H1 (cell line): ENCODE results near the gene GRID2. TPM values are rescaled to one million over a fixed set of nuclear protein-coding genes. Genes with fewer than 3 reads are reported as not detected.

Experiments used
- GTF2F1 ChIP-seq: IDR thresholded peaks from 2 replicates; pipeline ENCODE4 v1.6.1; 2012; ENCODE audit warnings: low read depth, low read length, improper control_type of control experiment, borderline replicate concordance
- KDM4A ChIP-seq: IDR thresholded peaks from one replicate; pipeline ENCODE4 v1.7.1; 2012; ENCODE audit warnings: low read depth, mild to moderate bottlenecking, moderate library complexity, low read length, inconsistent platforms; ENCODE audit not compliant: severe bottlenecking
- SIN3A ChIP-seq, 2 experiments: IDR thresholded peaks in 1 of 2; conservative IDR thresholded peaks in 1 of 2; 2 replicates each; pipeline ENCODE4 v1.6.1; 2011 to 2012; ENCODE audit warnings: low read length in 2 of 2, improper control_type of control experiment in 1 of 2, low read depth in 1 of 2, mild to moderate bottlenecking in 1 of 2
- SP4 ChIP-seq: IDR thresholded peaks from 2 replicates; pipeline ENCODE4 v1.6.1; 2012; ENCODE audit warnings: low read length, inconsistent platforms
- polyA plus RNA-seq, 7 experiments: library from polyadenylated mRNA; depleted of rRNA in 3 of 7; stranded (reverse) in 5 of 7; unstranded in 2 of 7; fragments of >200 nt in 5 of 7; fragments of 200-250 nt in 2 of 7; gene quantifications; 1 replicate in 5 of 7; 2 replicates in 1 of 7; 4 replicates in 1 of 7; pipeline versions ENCODE4 v1.2.1 to v1.2.3, GENCODE V29; 2011 to 2013; ENCODE audit warnings: missing spikeins in 2 of 7, mixed read lengths in 2 of 7
- total RNA-seq: library from RNA; stranded (reverse); fragmentation: NEBNext Ultra II Directional; extraction: Animal tissue kit (Norgen Biotek cat#: 25700); gene quantifications from 2 replicates; pipeline ENCODE4 v1.2.1, GENCODE V29; 2021

The GRID2 gene
- total and polyA plus RNA-seq, 2 of the 8 experiments (the other 6 are each of a cell fraction or from before 2014, with no cell fraction given) = 31.1 to 81.9 TPM

- TF ChIP-seq SIN3A (conservative IDR thresholded peaks at IDR 0.05 in 1 of 2, IDR thresholded peaks at IDR 0.05 in 1 of 2; ENCODE audit: low read depth in 1 of 2, low read length in 2 of 2) (no peak), GTF2F1 (no peak), SP4 (no peak), KDM4A (no peak)
Observed at GRCh38 chr4:93396272-93396671, 1092.5 kb downstream of the GRID2 start (continued).
